Stimulated activated CD8-positive, alpha-beta memory T cell treated with anti-CD3 and anti-CD28 coated beads, Interleukin-4, amount 100 ng/mL, for 48 hours (primary cell): ENCODE measurements around the gene DST.

ENCODE experiments used
- DNase-seq: peaks from one replicate; pipeline ENCODE4 v3.0.0-alpha.2; 2020

The DST gene

GRCh38 chr6:56430629-56431600 lies 211.8 kb downstream of the DST start:
- no peak for DNase-seq

DNA sequence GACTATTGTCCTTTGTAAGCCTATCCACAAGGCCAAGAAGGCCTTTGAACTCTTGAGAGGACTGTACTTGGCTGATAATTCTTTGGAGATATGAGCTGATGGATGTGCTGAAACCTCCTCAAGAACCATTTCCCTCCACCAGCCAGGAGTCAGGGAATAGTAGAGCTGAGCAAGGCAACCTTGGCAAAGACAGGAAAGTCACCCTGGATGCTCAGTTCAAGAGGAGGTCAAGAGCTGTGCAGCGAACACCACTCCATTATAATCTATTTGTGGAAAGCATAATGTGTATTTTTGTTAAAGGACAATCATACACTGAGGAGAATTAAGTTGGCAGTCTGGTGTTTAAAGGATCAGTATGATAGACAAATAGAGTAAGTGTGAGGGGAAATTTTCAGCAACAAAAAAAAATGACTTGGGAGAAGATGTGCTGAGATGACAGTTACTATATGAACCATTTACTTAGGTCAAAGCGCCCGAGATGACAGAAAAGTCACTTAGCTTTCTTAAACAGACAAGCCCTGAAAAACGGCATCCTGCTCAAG lies 218.1 kb downstream of the DST start:
- no peak for DNase-seq

DNA sequence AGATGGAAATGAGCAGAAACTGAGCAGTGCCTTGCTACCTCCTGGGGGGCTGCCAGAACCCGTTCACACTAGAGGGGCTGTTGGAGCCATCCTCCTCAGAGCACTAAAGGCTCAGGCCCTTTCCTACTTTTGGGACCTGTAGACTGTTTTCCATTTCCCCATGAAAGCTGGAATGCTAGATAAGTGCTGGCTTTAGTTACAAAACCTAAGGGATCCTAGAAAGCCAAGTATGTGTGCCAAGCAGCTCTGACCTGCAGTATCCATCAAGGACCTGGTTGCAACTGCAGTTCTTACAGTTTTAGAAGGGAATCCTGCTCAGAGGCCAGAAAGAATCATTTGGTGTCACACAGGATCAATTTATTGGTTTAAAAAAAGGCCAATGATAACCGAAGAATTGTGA lies 218.6 kb downstream of the DST start:
- DNase-seq = no peak

DNA sequence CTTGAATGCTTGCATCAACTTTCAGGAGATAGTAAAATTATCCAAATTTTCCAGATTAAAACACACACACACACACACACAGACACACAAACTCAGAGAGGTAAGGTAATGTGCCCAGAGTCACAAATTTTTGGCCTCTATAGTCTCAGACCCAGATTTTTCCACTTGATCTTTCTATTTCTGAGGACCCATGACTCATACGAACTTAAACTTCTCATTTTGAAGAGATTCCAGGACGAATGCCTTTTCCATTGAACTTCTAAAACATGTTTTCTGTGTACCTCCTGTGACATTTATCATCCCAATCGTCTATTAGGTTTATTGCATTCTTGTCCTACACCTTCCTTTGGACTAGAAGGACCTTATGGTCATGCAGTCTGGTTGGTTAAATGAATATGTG lies 222.4 kb downstream of the DST start:
- DNase-seq = no peak

GRCh38 chr6:56419191-56419590 lies 223.5 kb downstream of the DST start:
- DNase-seq = no peak

DNA sequence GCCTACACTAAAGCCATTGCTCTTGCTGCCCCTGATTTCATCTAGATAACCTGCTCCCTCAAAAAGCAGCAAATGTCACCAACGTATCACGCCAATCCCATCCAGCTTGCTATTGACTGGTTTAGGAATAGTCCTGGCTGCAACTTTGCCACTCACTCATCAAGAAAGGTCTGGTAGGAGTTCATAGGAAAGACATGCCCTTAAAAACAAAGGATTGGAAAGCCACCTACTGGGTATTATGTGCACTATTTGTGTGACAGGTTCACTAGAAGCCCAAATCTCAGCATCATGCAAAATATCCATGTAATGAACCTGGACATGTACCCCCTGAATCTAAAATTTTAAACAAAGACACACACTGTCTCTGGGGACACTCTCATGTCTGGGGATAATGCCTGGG lies 224.9 kb downstream of the DST start:
- DNase-seq = no peak

- DNase-seq = no peak
These were observed 226.4 kb downstream of the DST start for GRCh38 chr6:56416247-56416646.

GRCh38 chr6:56408976-56409375 lies 233.7 kb downstream of the DST start:
- DNase-seq = no peak
